ENCODE measurements around the gene ANKZF1. TPM values are rescaled to one million over a fixed set of nuclear protein-coding genes. Genes with fewer than 3 reads are reported as not detected.

ANKZF1 gene
- total and polyA plus RNA-seq, 2 of the 8 experiments (the other 6 are each of a cell fraction or from before 2014, with no cell fraction given) = 32.5 to 50.1 TPM

DNA sequence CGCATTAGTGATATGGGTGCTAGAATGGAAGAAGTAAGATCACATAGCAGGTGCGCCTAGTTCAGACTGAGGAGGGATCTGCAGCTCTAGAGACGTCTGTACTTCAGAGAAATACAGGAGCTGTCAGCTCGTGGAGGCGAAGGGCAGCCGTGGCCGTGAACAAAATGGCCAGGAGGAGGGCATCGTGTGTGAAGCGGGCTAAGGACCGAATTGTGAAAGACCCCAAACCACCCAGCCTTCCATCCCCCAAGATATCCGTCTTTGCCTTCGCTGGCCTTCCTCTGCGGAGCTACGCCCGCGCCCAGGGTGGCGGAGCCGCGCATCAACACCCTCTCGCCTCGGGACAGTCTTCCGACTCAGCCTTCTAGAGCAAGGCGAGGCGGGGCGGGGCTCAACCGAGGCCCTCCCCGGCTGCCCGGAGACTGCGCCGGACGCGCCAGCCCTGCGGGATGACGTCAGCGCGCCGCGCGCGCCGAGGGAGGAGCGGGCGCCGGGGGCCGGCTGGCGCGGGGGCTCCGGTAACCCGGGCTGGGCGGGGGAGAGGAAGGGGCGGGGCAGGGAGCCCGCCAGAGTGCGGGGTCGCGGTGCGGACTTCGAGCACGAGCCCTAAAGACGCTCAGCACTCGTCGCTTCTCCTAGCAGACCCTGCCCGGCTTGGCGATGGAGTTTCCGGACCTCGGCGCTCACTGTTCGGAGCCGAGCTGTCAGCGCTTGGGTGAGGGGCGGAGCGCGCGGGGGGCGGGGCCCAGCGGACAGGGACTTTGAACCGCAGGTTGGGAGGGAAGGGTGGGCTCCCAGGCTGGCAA, 23.1 kb upstream of the ANKZF1 start, which contains the start of gene ZFAND2B (continued):
- peak; percentile 74 for TF ChIP-seq JUND (IDR thresholded peaks at IDR 0.05; ENCODE audit: low read length)
- TF ChIP-seq JUN (IDR thresholded peaks at IDR 0.05; ENCODE audit: low read depth, low read length) = no peak
- TF ChIP-seq SRF (IDR thresholded peaks at IDR 0.05; ENCODE audit: low read depth, low read length) = peak; percentile 32; the same call in 1 of the 2 replicates
- TF ChIP-seq EZH2 (IDR thresholded peaks at IDR 0.05; ENCODE audit: low read depth, low read length, severe bottlenecking) = no peak
- TF ChIP-seq SIN3A (conservative IDR thresholded peaks at IDR 0.05 in 1 of 2, IDR thresholded peaks at IDR 0.05 in 1 of 2; ENCODE audit: low read depth in 1 of 2, low read length in 2 of 2) = peak; percentile 16 to 68; a peak in 2 of 4 replicates
- TF ChIP-seq CEBPB (IDR thresholded peaks at IDR 0.05; ENCODE audit: low read depth, low read length) = no peak
- no peak; the same call in 1 of the 2 replicates for TF ChIP-seq SP4 (IDR thresholded peaks at IDR 0.05; ENCODE audit: low read length)
- peak; percentile 59 for TF ChIP-seq ASH2L (IDR thresholded peaks at IDR 0.05; ENCODE audit: low read length)
- no peak for TF ChIP-seq RXRA (IDR thresholded peaks at IDR 0.05; ENCODE audit: insufficient read depth, low read depth, low read length)
- TF ChIP-seq NRF1 (IDR thresholded peaks at IDR 0.05; ENCODE audit: low read depth, low read length) = peak; percentile 18
- no peak for TF ChIP-seq TCF12 (IDR thresholded peaks at IDR 0.05; ENCODE audit: low read depth, low read length)
- TF ChIP-seq YY1 (IDR thresholded peaks at IDR 0.05; ENCODE audit: low read depth, low read length) = no peak
- no peak for TF ChIP-seq SUZ12 (IDR thresholded peaks at IDR 0.05; ENCODE audit: low read length)
- no peak for TF ChIP-seq CBX8 (IDR thresholded peaks at IDR 0.05; ENCODE audit: borderline replicate concordance, low read depth, low read length)
- peak; percentile 87 for TF ChIP-seq POLR2AphosphoS5 (IDR thresholded peaks at IDR 0.05; ENCODE audit: low read depth, low read length)
- no peak for TF ChIP-seq GABPA (IDR thresholded peaks at IDR 0.05; ENCODE audit: borderline replicate concordance, insufficient read depth, low read length)
- no peak for TF ChIP-seq SIRT6 (IDR thresholded peaks at IDR 0.05; ENCODE audit: low read length)
- no peak for TF ChIP-seq HDAC6 (IDR thresholded peaks at IDR 0.05; ENCODE audit: low read depth, low read length)
- peak; percentile 65 for TF ChIP-seq KDM4A (IDR thresholded peaks at IDR 0.05; ENCODE audit: low read depth, low read length, severe bottlenecking)
- TF ChIP-seq SP1 (IDR thresholded peaks at IDR 0.05; ENCODE audit: low read depth, low read length) = no peak
- peak; percentile 46 for TF ChIP-seq PHF8 (conservative IDR thresholded peaks at IDR 0.05; ENCODE audit: low read depth, low read length)
- no peak for TF ChIP-seq NANOG (IDR thresholded peaks at IDR 0.05; ENCODE audit: insufficient read depth, low read depth, low read length, poor library complexity, severe bottlenecking)
- no peak for TF ChIP-seq KDM5A (IDR thresholded peaks at IDR 0.05; ENCODE audit: low read length)
- TF ChIP-seq POU5F1 (IDR thresholded peaks at IDR 0.05; ENCODE audit: low read depth, low read length) = no peak
